Spleen (tissue), 3 donors: ENCODE results near the gene IQSEC1.

Experiments
- POLR2A ChIP-seq, 3 donors: fragments of 450-650 bp; IDR thresholded peaks; one replicate each; pipeline ENCODE4 v1.5.1; 2017; ENCODE audit warnings: antibody characterized with exemption in 3 of 3, mild to moderate bottlenecking in 1 of 3
- POLR2AphosphoS5 ChIP-seq, 3 donors: sonication (generic); formaldehyde crosslinking; IDR thresholded peaks; one replicate each; pipeline ENCODE4 v1.5.1; 2017; ENCODE audit warnings: antibody characterized with exemption in 3 of 3

GRCh38 chr3:12972043-12972442, 101.2 kb downstream of the IQSEC1 start:
- no peak for TF ChIP-seq POLR2A (IDR thresholded peaks at IDR 0.05)
- TF ChIP-seq POLR2AphosphoS5 (IDR thresholded peaks at IDR 0.05), result no peak
